ENCODE measurements around the gene TRIM38. TPM values are rescaled to one million over a fixed set of nuclear protein-coding genes. Genes with fewer than 3 reads are reported as not detected.

Gene TRIM38
- total RNA-seq (13.2 and 13.7 TPM in 2 replicates), polyA plus RNA-seq (4.6 and 5.1 TPM in 2 replicates), polyA minus RNA-seq (10.4 and 11.6 TPM in 2 replicates), Bru-seq, nascent RNA (percentile 88 among the genes with signal in this experiment), BruChase-seq, experiment 1, labeled RNA remaining after a 6-hour chase (percentile 92 among the genes with signal in this experiment), BruChase-seq, experiment 2, labeled RNA remaining after a 2-hour chase (percentile 93 among the genes with signal in this experiment)
- 4.9 and 5.2 TPM in 2 replicates for polyA plus RNA-seq (2011; cell fraction: cytosol; rRNA removed)
- polyA plus RNA-seq (2011; cell fraction: nucleus; rRNA removed) = 19.5 and 22.4 TPM in 2 replicates
- 5.8 and 8.5 TPM in 2 replicates for polyA plus RNA-seq (2012)
- polyA minus RNA-seq (2011; cell fraction: cytosol; rRNA and poly(A)+ RNA removed) = 3.1 TPM
- polyA minus RNA-seq (2011; cell fraction: nucleus; rRNA and poly(A)+ RNA removed) = 12.1 and 15.8 TPM in 2 replicates
- long read RNA-seq, full-length matches to known transcripts = 18 of 49 reads
- long read RNA-seq, partial matches to known transcripts = 4 of 49 reads
- long read RNA-seq, other reads (novel, unspliced or antisense) = 27 of 49 reads

GRCh38 chr6:25962149-25963127 is at the start of gene TRIM38:
Gene TRIM38 (plus strand): TSS chr6:25962802. CDS start chr6:25966523, 3,721 bp downstream.
- intact Hi-C loops (cut with micrococcal nuclease) = loop anchor here (1.0 to 2.0 kb wide), 3 partner anchors 9 to 54 kb away; a partner anchor contains a TSS
- Histone ChIP-seq H3K4me3 (replicated peaks in 1 of 3; ENCODE audit: insufficient read depth in 1 of 3, low read depth in 1 of 3, low read length in 3 of 3) (peak within 1 kb of the TSS; percentile 40 to 86 (median 78)), H3K9me1 (replicated peaks; ENCODE audit: control insufficient read depth, extremely low read depth, insufficient read depth, low read length) (no peaks in the 10 kb centered on the region), H2AFZ (ENCODE audit: low read depth, low read length) (peak within 1 kb of the TSS; percentile 85), H3K79me2 (ENCODE audit: control insufficient read depth, insufficient read depth, low read length) (peaks cover 33% of the 10 kb centered on the region), H3K4me2 (ENCODE audit: insufficient read depth, low read length) (peak within 1 kb of the TSS; percentile 99), H3K4me1 (ENCODE audit: control insufficient read depth, extremely low read depth, insufficient read depth, low read length) (peaks cover 27% of the 10 kb centered on the region), H3K9me3 (replicated peaks; ENCODE audit: control insufficient read depth, insufficient read depth, low read length) (no peaks in the 10 kb centered on the region), H3K36me3 (ENCODE audit: control insufficient read depth in 2 of 2, extremely low read depth in 1 of 2, insufficient read depth in 2 of 2, low read length in 2 of 2) (peaks cover 3 to 15% of the 10 kb centered on the region in 2 experiments), H3K9ac (replicated peaks; ENCODE audit: extremely low read depth, insufficient read depth, low read length) (peak within 1 kb of the TSS; percentile 84), H3K27me3 (ENCODE audit: control insufficient read depth in 2 of 2, insufficient read depth in 2 of 2, low read length in 2 of 2) (no peaks in the 10 kb centered on the region), H3K27ac (ENCODE audit: insufficient read depth, low read depth, low read length) (peak within 1 kb of the TSS; percentile 87), H4K20me1 (replicated peaks; ENCODE audit: control insufficient read depth, extremely low read depth, insufficient read depth, low read length) (no peaks in the 10 kb centered on the region)
- peak; percentile 99 for FAIRE-seq
- peak; percentile 93 for DNase-seq (ENCODE audit: low read depth, low spot score)
- POLR2A ChIA-PET = interaction anchor here (1.4 kb wide), 1 partner anchor 30 kb away, joined by 4 read pairs; no protein-coding TSS in a partner anchor
- CTCF ChIA-PET = interaction anchor here (1.0 to 5.9 kb wide), 3 partner anchors 10 to 173 kb away, joined by 3 to 29 read pairs (median 4); no protein-coding TSS in a partner anchor
- TF ChIP-seq FOS (IDR thresholded peaks at IDR 0.05; ENCODE audit: borderline replicate concordance, insufficient read depth, low read length) (no peak), JUN (IDR thresholded peaks at IDR 0.05; ENCODE audit: borderline replicate concordance, insufficient read depth, insufficient read length, low read depth) (peak; percentile 23), POLR2A (IDR thresholded peaks at IDR 0.05; ENCODE audit: low read depth, low read length) (peak; percentile 95), POLR2AphosphoS5 (IDR thresholded peaks at IDR 0.05; ENCODE audit: insufficient read depth, low read depth, low read length) (peak; percentile 83), MYC (IDR thresholded peaks at IDR 0.05; ENCODE audit: low read depth, low read length) (no peak), GATA2 (IDR thresholded peaks at IDR 0.05; ENCODE audit: insufficient read depth, insufficient read length, low read depth, low read length) (no peak), EZH2 (IDR thresholded peaks at IDR 0.05; ENCODE audit: borderline replicate concordance, low read depth, low read length, severe bottlenecking) (no peak), CTCF (IDR thresholded peaks at IDR 0.05; ENCODE audit: extremely low read depth in 1 of 2, insufficient read depth in 1 of 2, low read depth in 1 of 2, low read length in 2 of 2) (no peak)
- BruUV-seq (replicated peaks) = TSS peak; percentile 91
- dilution Hi-C loops (cut with MboI; ENCODE audit: extremely low pct_ligation_motif_present, low sequenced_read_pairs) = no loop called here

All from endothelial cell of umbilical vein (primary cell).